ENCODE data around the gene CARMIL1.

Gene CARMIL1

DNA sequence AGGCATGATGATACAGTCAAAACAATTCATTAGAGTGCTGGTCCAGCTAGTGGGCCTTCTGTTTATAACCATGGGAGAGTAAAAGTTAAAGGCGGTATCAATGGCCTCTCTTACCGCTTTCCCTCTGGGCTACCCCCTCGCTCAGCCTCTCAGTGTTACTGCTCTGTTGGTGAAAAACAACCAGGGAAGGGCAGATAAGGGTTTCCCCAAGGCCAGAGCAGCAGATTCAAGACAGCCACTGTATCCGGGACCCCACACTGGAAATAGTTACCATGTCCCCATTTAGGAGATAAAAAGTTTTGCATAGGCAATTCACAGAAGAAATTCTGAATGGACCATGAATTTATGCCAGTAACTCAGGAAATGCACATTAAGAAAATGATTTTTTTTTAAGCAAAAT, 386.3 kb downstream of the CARMIL1 start:
- DNase-seq (ENCODE audit: insufficient read length, low spot score) (no peak), FAIRE-seq (no peak)
- TF ChIP-seq, protein P1, sequence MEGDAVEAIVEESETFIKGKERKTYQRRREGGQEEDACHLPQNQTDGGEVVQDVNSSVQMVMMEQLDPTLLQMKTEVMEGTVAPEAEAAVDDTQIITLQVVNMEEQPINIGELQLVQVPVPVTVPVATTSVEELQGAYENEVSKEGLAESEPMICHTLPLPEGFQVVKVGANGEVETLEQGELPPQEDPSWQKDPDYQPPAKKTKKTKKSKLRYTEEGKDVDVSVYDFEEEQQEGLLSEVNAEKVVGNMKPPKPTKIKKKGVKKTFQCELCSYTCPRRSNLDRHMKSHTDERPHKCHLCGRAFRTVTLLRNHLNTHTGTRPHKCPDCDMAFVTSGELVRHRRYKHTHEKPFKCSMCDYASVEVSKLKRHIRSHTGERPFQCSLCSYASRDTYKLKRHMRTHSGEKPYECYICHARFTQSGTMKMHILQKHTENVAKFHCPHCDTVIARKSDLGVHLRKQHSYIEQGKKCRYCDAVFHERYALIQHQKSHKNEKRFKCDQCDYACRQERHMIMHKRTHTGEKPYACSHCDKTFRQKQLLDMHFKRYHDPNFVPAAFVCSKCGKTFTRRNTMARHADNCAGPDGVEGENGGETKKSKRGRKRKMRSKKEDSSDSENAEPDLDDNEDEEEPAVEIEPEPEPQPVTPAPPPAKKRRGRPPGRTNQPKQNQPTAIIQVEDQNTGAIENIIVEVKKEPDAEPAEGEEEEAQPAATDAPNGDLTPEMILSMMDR (IDR thresholded peaks at IDR 0.05; ENCODE audit: insufficient read depth, missing control alignments): no peak

DNA sequence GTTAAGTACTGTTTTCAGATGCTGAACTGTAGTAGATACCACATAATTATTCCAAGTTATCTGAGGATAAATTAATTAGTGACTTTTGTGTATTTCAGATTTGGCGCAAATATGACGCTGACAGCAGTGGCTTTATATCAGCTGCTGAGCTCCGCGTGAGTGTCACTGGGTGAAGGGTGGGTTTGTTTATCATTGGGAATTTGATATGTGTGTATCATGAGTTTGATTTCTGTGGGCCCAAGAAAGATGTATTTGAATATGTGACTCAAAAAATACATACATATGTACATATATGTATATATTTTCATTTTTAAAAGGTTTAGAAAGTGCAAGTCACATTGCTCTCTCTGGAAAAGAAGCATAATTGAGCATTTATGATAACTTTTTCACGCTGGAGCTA, 390.2 kb downstream of the CARMIL1 start:
- TF ChIP-seq, protein P1 (IDR thresholded peaks at IDR 0.05; ENCODE audit: insufficient read depth, missing control alignments): no peak
- FAIRE-seq (no peak), DNase-seq (ENCODE audit: insufficient read length, low spot score) (no peak)
